ENCODE data around the gene XAGE2.

XAGE2 gene

GRCh38 chrX:52363247-52363883 lies 5.5 kb upstream of the XAGE2 start:
- Histone ChIP-seq H3K4me3 (ENCODE audit: low read depth, low read length) (no peak overlapping the region), H3K27me3 (replicated peaks) (no peaks in the 10 kb centered on the region), H3K27ac (no peak overlapping the region), H3K36me3 (replicated peaks) (no peaks in the 10 kb centered on the region)
- DNase-seq: peak; percentile 12
- in situ Hi-C loops (cut with HindIII; ENCODE audit: low pct_ligation_motif_present, low sequenced_read_pairs): no loop called here
- peak; percentile 36 for TF ChIP-seq CTCF (IDR thresholded peaks at IDR 0.05; ENCODE audit: low read depth, low read length, missing control alignments)

GRCh38 chrX:52378870-52379269 lies 10.0 kb downstream of the XAGE2 start:
- Histone ChIP-seq H3K27ac (no peak overlapping the region), H3K36me3 (replicated peaks) (no peaks in the 10 kb centered on the region), H3K4me3 (ENCODE audit: low read depth, low read length) (no peak overlapping the region), H3K27me3 (replicated peaks) (no peaks in the 10 kb centered on the region)
- in situ Hi-C loops (cut with HindIII; ENCODE audit: low pct_ligation_motif_present, low sequenced_read_pairs): no loop called here
- TF ChIP-seq CTCF (IDR thresholded peaks at IDR 0.05; ENCODE audit: low read depth, low read length, missing control alignments): no peak
- no peak for DNase-seq

- no peak for TF ChIP-seq CTCF (IDR thresholded peaks at IDR 0.05; ENCODE audit: low read depth, low read length, missing control alignments)
- in situ Hi-C loops (cut with HindIII; ENCODE audit: low pct_ligation_motif_present, low sequenced_read_pairs): no loop called here
- DNase-seq: no peak
- Histone ChIP-seq H3K27me3 (replicated peaks) (no peaks in the 10 kb centered on the region), H3K36me3 (replicated peaks) (no peaks in the 10 kb centered on the region), H3K4me3 (ENCODE audit: low read depth, low read length) (no peak overlapping the region), H3K27ac (no peak overlapping the region)
These were observed 12.2 kb downstream of the XAGE2 start for GRCh38 chrX:52380993-52381392.

GRCh38 chrX:52410439-52411394 lies 41.9 kb downstream of the XAGE2 start:
- TF ChIP-seq CTCF (IDR thresholded peaks at IDR 0.05; ENCODE audit: low read depth, low read length, missing control alignments): no peak
- Histone ChIP-seq H3K27me3 (replicated peaks) (no peaks in the 10 kb centered on the region), H3K4me3 (ENCODE audit: low read depth, low read length) (no peak overlapping the region), H3K27ac (no peak overlapping the region), H3K36me3 (replicated peaks) (no peaks in the 10 kb centered on the region)
- in situ Hi-C loops (cut with HindIII; ENCODE audit: low pct_ligation_motif_present, low sequenced_read_pairs): no loop called here
- DNase-seq: no peak

GRCh38 chrX:52415304-52415703 lies 46.5 kb downstream of the XAGE2 start:
- H3K27ac ChIP-seq: no peak overlapping the region
- H3K27me3 ChIP-seq (replicated peaks): no peaks in the 10 kb centered on the region
- no peaks in the 10 kb centered on the region for H3K36me3 ChIP-seq (replicated peaks)
- DNase-seq: no peak
- H3K4me3 ChIP-seq (ENCODE audit: low read depth, low read length): no peak overlapping the region
- in situ Hi-C loops (cut with HindIII; ENCODE audit: low pct_ligation_motif_present, low sequenced_read_pairs): no loop called here
- no peak for TF ChIP-seq CTCF (IDR thresholded peaks at IDR 0.05; ENCODE audit: low read depth, low read length, missing control alignments)
